ENCODE results near the gene OLA1. TPM values are rescaled to one million over a fixed set of nuclear protein-coding genes. Genes with fewer than 3 reads are reported as not detected.

The OLA1 gene
- total RNA-seq, 1 experiment from 2014 or later, result 109 TPM

GRCh38 chr2:174224665-174225288 lies 23.6 kb downstream of the OLA1 start:
- no peak for ATAC-seq
- no peaks in the 10 kb centered on the region for H3K9me3 Mint-ChIP-seq
- POLR2A ChIA-PET, result no interaction called here
- TF ChIP-seq ELF4 (CRISPR knock-in tag; IDR thresholded peaks at IDR 0.05; ENCODE audit: low read depth) (no peak), ZBTB21 (CRISPR knock-in tag; IDR thresholded peaks at IDR 0.05; ENCODE audit: borderline replicate concordance) (no peak), RORB (CRISPR knock-in tag; IDR thresholded peaks at IDR 0.05) (no peak), ATF3 (CRISPR knock-in tag; conservative IDR thresholded peaks at IDR 0.05) (no peak), EMX1 (CRISPR knock-in tag; IDR thresholded peaks at IDR 0.05) (no peak), NR1H2 (CRISPR knock-in tag; IDR thresholded peaks at IDR 0.05) (no peak), ZNF263 (CRISPR knock-in tag; IDR thresholded peaks at IDR 0.05; ENCODE audit: low read depth) (no peak), ZSCAN18 (CRISPR knock-in tag; IDR thresholded peaks at IDR 0.05) (no peak), SMAD4 (CRISPR knock-in tag; IDR thresholded peaks at IDR 0.05) (no peak), CREM (CRISPR knock-in tag; IDR thresholded peaks at IDR 0.05) (no peak), ATF1 (CRISPR knock-in tag; IDR thresholded peaks at IDR 0.05) (no peak), SOX15 (CRISPR knock-in tag; IDR thresholded peaks at IDR 0.05) (no peak), CDX4 (CRISPR knock-in tag; IDR thresholded peaks at IDR 0.05; ENCODE audit: borderline replicate concordance) (no peak), ZNF425 (CRISPR knock-in tag; conservative IDR thresholded peaks at IDR 0.05) (no peak), NFATC4 (CRISPR knock-in tag; IDR thresholded peaks at IDR 0.05) (no peak), RELA (CRISPR knock-in tag; IDR thresholded peaks at IDR 0.05; ENCODE audit: borderline replicate concordance) (no peak)
- no peak for DNase-seq (ENCODE audit: low spot score)
- no peak overlapping the region for H3K4me3 Mint-ChIP-seq
- peaks cover 30% of the 10 kb centered on the region for H3K36me3 Mint-ChIP-seq
- H3K4me1 Mint-ChIP-seq, result no peaks in the 10 kb centered on the region
- no peaks in the 10 kb centered on the region; the same call in 1 of the 2 replicates for H3K27me3 Mint-ChIP-seq (ENCODE audit: low read depth)
- H3K27ac Mint-ChIP-seq, result no peak overlapping the region; the same call in 1 of the 2 replicates
- CTCF ChIA-PET, result interaction anchor here (0.6 to 1.7 kb wide), 4 partner anchors 16 to 120 kb away, joined by 3 to 6 read pairs (median 4); no protein-coding TSS in a partner anchor

GRCh38 chr2:174224125-174224524 lies 24.2 kb downstream of the OLA1 start:
- Mint-ChIP-seq H3K36me3 (peaks cover 25% of the 10 kb centered on the region), H3K4me1 (no peaks in the 10 kb centered on the region), H3K27ac (no peak overlapping the region), H3K9me3 (no peaks in the 10 kb centered on the region), H3K4me3 (no peak overlapping the region), H3K27me3 (ENCODE audit: low read depth) (no peaks in the 10 kb centered on the region; the same call in 1 of the 2 replicates)
- peak; percentile 39; the same call in 1 of the 2 replicates for ATAC-seq
- no peak for DNase-seq (ENCODE audit: low spot score)
- ChIA-PET POLR2A (no interaction called here), CTCF (interaction anchor here (0.6 to 1.7 kb wide), 4 partner anchors 15 to 120 kb away, joined by 3 to 6 read pairs (median 4); no protein-coding TSS in a partner anchor)
- TF ChIP-seq NFE2L1 (CRISPR knock-in tag; IDR thresholded peaks at IDR 0.05), result no peak
- no peak for TF ChIP-seq FOXP4 (CRISPR knock-in tag; IDR thresholded peaks at IDR 0.05)
- TF ChIP-seq ETV6 (CRISPR knock-in tag; IDR thresholded peaks at IDR 0.05), result no peak
- TF ChIP-seq ZSCAN18 (CRISPR knock-in tag; IDR thresholded peaks at IDR 0.05), result no peak
- no peak for TF ChIP-seq RORB (CRISPR knock-in tag; IDR thresholded peaks at IDR 0.05)
- no peak for TF ChIP-seq MYBL2 (CRISPR knock-in tag; IDR thresholded peaks at IDR 0.05)
- no peak for TF ChIP-seq RELA (CRISPR knock-in tag; IDR thresholded peaks at IDR 0.05; ENCODE audit: borderline replicate concordance)
- no peak for TF ChIP-seq TCF7 (CRISPR knock-in tag; IDR thresholded peaks at IDR 0.05; ENCODE audit: low read depth)
- no peak for TF ChIP-seq AR (CRISPR knock-in tag; IDR thresholded peaks at IDR 0.05)

All from WTC11 (cell line).